ENCODE data around the gene MIB1.

MIB1 gene

DNA sequence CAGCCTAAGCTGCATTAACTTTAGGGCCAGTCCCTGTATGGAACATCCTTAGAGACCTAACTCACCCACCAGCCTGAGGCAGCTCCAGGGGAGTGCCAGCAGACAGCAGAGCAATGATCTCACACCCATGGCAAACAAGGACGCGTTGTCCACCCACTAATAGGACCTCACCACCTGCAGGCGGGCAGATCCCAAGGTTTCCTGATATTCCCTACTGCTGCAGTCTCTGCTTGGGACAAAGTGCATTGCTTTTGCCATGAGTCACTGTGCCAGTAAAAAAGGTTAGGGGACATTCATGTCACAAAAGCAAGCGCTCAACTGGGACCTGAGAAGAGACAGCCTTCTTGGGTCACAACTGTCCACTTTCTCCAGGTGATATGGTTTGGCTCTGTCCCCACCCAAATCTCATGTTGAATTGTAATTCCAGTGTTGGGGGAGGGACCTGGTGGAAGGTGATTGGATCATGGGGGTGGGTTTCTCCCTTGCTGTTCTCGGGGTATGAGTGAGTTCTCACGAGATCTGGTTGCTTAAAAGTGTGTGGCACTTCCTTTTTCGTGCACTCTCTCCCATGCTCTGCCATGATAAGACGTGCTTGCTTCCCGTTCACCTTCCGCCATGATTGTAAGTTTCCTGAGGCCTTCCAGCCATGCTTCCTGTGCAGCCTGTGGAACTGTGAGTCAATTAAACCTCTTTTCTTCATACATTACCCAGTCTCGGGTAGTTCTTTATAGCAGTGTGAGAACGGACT lies 160.2 kb downstream of the MIB1 start:
- no peak for DNase-seq

DNA sequence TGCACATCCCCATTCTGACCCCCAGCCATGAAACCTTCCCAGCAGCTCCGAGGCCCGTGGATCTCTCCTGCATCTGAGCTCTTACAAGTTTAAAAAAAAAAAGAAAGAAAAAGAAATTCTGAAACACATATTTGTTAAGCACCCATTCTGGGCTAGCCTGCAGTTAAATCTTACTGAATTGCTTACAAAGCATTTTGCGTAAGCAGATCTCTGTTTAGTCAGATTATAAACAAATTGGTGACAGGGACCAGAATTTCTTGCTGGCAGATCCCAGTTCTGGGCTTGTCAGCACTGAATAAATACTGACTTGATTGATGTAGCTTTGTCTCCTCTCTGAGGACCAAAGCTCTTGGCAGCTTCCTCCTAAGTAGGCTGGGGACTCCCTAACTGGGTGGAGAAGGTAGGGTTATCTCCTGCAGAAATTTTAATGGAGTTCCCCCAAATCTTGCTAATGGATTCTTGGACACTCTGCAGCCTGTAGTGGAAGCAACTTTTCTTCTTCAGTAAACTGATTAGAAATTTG lies 160.9 kb downstream of the MIB1 start:
- DNase-seq = no peak

DNA sequence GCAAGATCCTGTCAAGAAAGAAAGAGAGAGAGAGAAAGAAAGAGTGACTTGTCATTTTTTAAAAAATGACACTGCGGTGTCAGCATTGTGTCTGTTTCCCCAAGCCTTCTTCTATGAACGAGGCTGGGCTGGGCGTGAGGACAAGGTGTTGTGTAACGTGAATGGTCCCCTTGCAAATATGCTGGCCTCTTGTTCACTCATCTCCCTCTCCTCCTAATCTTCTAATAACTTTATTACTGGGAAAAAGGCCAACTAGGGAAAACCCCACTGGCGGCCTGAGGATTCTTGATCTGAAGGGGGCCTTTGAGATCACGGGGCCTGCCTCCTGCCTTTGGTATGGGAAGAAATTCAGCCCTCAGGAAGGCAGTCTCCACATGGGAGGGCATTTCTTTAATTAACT lies 163.1 kb downstream of the MIB1 start:
- no peak for DNase-seq

DNA sequence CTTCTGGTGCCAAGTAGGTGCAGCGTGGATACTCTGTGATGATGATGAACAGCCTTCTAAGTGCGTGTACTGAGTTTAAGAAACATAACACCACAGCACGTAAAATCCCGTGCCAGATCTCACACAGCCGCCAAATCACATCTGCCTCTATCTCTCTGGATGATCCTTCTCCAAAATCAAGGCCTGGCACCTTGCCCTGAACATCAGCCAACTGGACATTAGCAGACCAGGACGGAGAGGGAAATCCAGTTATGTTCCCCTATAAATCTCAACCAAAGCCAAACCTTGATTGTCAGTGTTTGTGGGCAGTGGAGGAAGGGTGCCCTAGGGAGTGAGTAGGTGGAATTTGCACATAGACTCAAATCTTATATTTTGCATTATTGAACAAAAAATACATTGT lies 164.3 kb downstream of the MIB1 start:
- no peak for DNase-seq

DNA sequence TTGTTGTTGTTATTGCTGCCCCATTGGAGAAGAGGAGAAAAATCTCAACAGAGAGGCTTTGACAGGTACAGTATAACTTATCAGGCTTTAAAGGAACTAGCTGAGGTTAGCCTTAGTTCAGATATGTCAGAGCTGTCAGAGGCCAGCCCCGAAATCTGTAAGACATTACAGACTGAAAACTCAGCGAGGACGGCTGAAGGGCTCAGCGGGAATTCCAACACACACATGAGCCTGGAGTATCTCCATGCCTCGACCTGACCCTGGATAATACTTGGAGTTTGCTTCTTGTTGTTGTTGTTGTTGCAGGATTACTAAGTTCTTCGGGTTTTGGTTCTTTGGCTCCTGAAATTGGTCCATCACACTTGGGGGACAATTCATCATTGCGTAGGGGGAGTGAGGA lies 166.9 kb downstream of the MIB1 start:
- DNase-seq = no peak

DNA sequence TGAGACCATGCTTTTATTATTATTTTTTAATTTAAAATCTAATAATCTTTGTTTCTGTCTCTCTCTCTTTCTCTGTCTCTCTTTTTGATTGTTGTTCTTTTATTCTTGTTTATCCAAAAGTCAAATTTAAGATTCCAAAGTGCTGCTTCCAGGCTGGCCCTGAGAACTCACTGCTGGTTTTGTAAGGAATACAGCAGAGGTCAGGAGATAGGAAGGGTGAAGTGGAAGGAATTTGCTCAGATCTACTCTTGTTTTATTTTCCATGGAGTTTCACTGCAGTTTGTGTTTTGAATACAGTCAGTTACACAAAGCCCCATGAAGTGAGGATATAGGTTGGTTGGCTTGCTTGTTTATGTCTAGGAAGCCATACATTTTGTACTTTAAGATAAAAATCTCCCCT lies 168.1 kb downstream of the MIB1 start:
- no peak for DNase-seq

DNA sequence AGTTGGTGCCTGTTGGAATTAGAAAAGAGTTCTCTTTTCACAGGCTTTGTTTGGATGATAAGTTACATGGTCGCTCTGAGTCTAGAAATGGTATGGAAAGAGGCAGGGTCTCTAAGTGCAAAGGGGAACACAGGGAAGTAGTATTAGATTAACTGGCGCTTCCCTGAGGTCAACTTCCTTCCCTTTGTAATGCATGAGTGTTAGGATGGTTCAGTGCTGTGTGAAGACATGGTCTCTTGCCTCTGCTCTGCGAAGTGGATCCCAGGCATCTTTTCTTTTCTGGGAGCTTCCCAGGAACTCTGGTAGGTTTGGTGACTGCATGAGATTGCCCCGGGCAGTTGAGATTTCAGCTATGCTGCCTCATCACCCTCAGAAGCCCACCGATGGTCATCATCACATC lies 170.3 kb downstream of the MIB1 start:
- DNase-seq = no peak

DNA sequence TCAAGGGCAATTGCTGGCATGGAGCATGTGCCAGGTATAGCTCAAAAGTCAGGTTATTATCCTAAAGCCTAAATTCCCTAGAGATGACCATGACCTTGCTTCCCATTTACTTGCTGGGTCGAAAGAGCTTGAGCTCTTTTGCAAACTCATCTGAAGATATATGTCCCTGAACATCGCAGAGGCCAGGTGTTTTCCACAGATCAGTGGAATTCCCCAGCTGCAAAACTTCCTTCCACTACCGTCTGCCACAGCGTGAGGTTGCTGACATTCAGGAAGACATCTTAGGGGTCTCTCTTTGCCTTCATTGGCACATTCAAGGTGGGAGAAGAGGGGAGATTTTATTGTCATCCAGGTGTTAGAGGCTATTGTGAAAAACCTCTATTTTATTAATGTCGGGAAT lies 171.0 kb downstream of the MIB1 start:
- no peak for DNase-seq

DNA sequence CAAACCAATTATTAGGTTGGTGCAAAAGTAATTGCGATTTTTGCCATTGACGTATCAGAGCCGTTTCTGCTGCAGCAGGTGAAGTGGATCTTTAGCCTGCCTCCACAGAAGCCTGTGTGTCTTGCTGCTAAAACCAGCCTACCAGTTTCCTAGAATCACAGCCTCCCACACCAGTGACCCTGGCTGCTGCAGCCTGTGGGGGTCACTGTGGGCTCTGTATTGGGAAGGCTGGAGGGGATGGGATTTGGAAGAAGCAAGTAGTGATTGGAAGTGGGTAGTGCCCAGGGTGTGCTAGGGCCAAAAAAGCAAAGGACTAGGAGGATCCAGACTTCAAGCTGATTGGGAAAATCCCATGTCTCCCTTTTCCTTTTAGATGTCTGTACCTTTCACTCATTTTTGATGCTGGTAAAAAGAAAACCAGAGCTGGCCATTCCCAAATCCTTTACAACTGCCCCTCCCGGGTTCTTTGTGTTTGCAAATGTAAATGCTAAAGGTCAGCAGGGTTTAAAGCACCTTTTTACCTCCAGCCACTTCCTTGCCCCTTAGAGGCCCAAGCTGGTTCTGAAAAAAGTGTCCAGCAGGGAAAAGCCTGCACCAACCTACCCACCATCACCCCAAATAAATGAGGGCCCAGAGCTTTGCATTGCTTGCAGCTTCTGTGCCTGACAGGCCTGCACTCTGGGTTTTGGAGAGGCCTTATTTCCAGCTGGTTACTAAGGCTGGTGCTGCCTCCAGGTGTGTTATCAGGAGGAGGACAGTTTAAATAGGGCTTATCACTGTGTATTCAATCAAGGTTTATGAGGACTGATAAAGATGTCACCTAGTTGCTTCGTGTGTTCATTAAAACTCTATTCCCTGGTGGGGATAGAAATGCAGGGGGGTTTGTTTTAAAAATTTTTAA lies 172.0 kb downstream of the MIB1 start:
- no peak for DNase-seq

DNA sequence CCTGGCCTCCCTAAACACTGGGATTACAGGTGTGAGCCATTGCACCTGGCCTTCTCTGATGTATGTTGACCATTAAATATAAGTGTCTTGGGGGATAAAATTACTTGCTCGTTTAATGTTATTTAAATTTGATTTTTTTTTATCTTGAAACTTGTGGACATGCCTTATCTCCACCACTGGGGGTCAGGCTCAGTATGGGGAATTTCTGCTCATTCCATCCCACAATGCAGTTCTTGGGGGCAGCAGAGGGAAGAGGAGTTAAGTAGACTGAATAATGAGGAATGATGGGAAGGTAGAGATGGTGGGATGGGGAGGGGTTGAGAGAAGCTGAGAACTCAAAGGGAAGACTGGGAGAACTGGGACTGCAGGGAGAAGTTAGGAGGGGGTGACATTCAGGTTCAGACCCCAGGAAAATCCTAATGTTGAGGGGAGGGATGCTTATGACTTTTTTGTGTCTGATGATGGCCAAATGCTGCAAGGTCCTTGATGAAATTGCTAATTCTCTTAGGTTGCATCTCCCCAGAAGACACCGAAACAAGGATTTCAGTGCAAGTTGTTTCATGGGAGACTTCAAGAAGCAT lies 174.2 kb downstream of the MIB1 start:
- no peak for DNase-seq

DNA sequence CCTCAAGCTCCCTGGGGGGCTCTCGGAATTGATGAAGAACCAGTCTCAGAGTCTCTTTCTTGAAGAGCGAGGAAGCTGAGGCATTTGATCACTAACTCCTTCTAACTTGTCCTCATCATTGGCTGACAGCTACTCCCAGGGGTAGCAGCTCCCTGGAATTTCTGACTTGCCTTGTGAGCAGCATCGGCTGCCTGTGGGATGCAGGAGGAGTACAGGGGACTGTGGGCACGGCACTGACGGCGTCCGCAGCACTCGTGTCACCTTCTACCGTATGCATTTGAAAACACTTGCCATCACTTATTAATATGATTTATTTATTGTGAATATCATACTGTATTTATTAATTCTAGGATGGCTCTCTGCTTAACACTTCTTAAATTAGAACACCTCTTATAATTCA lies 175.0 kb downstream of the MIB1 start:
- DNase-seq = no peak

DNA sequence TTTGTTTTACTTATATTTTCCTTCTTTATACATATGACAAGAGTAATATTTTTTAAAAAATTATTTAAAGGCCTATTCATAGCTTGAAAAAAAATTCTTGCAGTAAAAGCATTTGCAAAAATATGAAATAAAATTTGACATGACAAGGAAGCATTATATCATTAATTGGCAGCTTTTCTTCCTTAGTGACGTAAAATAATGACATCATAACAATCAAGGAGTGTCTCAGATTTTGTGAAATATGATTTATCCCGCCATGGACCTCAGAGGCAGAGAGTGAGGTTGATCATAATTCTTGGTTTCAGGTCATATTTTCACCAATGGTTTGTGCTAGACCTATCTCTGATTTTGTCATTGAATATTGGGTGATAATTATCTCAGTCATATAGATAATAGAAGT lies 176.0 kb downstream of the MIB1 start:
- no peak for DNase-seq

DNA sequence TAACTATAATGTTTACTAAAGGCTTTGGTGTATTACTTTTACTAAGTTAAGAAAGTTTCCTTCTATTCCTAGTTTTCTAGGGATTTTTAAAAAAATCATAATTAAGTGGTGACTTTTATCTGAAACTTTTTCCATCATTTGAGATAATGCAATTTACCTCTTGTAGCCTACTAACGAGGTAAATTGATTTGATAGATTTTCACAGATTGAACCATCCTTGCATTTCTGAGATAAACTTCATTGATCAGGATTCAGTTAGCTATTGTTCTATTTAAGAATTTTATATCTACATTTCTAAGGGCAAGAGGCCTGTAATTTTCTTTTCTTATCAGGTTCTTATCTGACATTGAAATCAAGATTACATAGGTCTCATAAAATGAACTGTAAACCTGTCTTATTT lies 178.1 kb downstream of the MIB1 start:
- DNase-seq = no peak
